Keratinocyte (primary cell): ENCODE results near the gene SCART1.

Source experiments
- CTCF ChIP-seq, 3 experiments: IDR thresholded peaks in 1 of 3; conservative IDR thresholded peaks in 1 of 3; optimal IDR thresholded peaks in 1 of 3; 2 replicates in 2 of 3; 3 replicates in 1 of 3; pipeline versions ENCODE3 to v1.5.1; 2011; ENCODE audit warnings: low read length in 3 of 3, mild to moderate bottlenecking in 3 of 3, moderate library complexity in 2 of 3, control low read depth in 1 of 3, inconsistent platforms in 1 of 3; ENCODE audit not compliant: insufficient read depth in 2 of 3; ENCODE audit errors: extremely low read depth in 1 of 3
- EZH2 ChIP-seq: IDR thresholded peaks from one replicate; pipeline ENCODE4 v1.6.1; 2012; ENCODE audit warnings: inconsistent platforms, mild to moderate bottlenecking, low read length, moderate library complexity

- TF ChIP-seq CTCF (optimal IDR thresholded peaks at IDR 0.05 in 1 of 3, IDR thresholded peaks at IDR 0.05 in 1 of 3, conservative IDR thresholded peaks at IDR 0.05 in 1 of 3; ENCODE audit: extremely low read depth in 1 of 3, insufficient read depth in 2 of 3, low read length in 3 of 3), result no peak
- TF ChIP-seq EZH2, result no peak
Observed at GRCh38 chr10:133421336-133422222, 32.2 kb upstream of the SCART1 start.
